ENCODE results near the gene OR6S1. TPM values are rescaled to one million over a fixed set of nuclear protein-coding genes. Genes with fewer than 3 reads are reported as not detected.
A peak's percentile ranks its signal among the peaks of the same experiment; 100 is the strongest.
"Not testable (repeated sequence)": the region's sequence is repeated elsewhere in the genome, so short reads cannot be mapped to it uniquely, and the experiment has no call there.

Gene OR6S1
- total RNA-seq, 1 donor from 2014 or later = not detected

GRCh38 chr14:20631023-20631879, 10.2 kb downstream of the OR6S1 start:
- DNase-seq = no peak

- no peak for DNase-seq
Measured at GRCh38 chr14:20630340-20631022, 11.0 kb downstream of the OR6S1 start.

GRCh38 chr14:20628063-20628854, 13.2 kb downstream of the OR6S1 start:
- no peak for DNase-seq

- no peak for DNase-seq
Measured at GRCh38 chr14:20627346-20628027, 14.0 kb downstream of the OR6S1 start.

- no peak for DNase-seq
Measured at GRCh38 chr14:20626274-20626673, 15.2 kb downstream of the OR6S1 start.

- no peak for DNase-seq
Measured at GRCh38 chr14:20624495-20625070, 16.9 kb downstream of the OR6S1 start.

- DNase-seq = no peak
Measured at GRCh38 chr14:20623798-20624197, 17.7 kb downstream of the OR6S1 start.

- no peak for DNase-seq
Measured at GRCh38 chr14:20622816-20623291, 18.6 kb downstream of the OR6S1 start.

- no peak for DNase-seq
Measured at GRCh38 chr14:20620798-20621478, 20.6 kb downstream of the OR6S1 start.

- not testable (repeated sequence) for DNase-seq
Measured at GRCh38 chr14:20619688-20620087, 21.8 kb downstream of the OR6S1 start.

GRCh38 chr14:20618271-20618749, 23.2 kb downstream of the OR6S1 start:
- DNase-seq = no peak

- no peak for DNase-seq
Measured at GRCh38 chr14:20617138-20618003, 24.1 kb downstream of the OR6S1 start.

GRCh38 chr14:20615996-20616395, 25.5 kb downstream of the OR6S1 start:
- no peak for DNase-seq

- DNase-seq = no peak
Measured at GRCh38 chr14:20614038-20614840, 27.3 kb downstream of the OR6S1 start.

- peak; percentile 76 for DNase-seq
Measured at GRCh38 chr14:20613094-20614037, 28.1 kb downstream of the OR6S1 start.

- DNase-seq = no peak
Measured at GRCh38 chr14:20612403-20612802, 29.1 kb downstream of the OR6S1 start.

GRCh38 chr14:20611277-20611676, 30.2 kb downstream of the OR6S1 start:
- DNase-seq = no peak
